ENCODE data around the gene FHDC1.

Gene FHDC1

GRCh38 chr4:153020457-153020856 lies 84.3 kb downstream of the FHDC1 start:
- Histone ChIP-seq H3K9me3 (ENCODE audit: control insufficient read depth, insufficient read depth, low read length) (no peaks in the 10 kb centered on the region), H3K27ac (ENCODE audit: low read depth, low read length) (no peak overlapping the region), H3K36me3 (ENCODE audit: control insufficient read depth, low read length) (no peaks in the 10 kb centered on the region), H3K4me3 (ENCODE audit: low read length) (no peak overlapping the region), H4K20me1 (ENCODE audit: control insufficient read depth, insufficient read depth, low read depth, low read length) (no peaks in the 10 kb centered on the region), H3K4me2 (ENCODE audit: low read length) (no peak overlapping the region), H3K27me3 (ENCODE audit: control insufficient read depth, low read length) (peaks cover 4% of the 10 kb centered on the region; the same call in 1 of the 2 replicates), H3F3A (ENCODE audit: control insufficient read depth, insufficient read depth) (no peaks in the 10 kb centered on the region), H3K79me2 (ENCODE audit: control insufficient read depth, low read length) (no peaks in the 10 kb centered on the region), H3K4me1 (ENCODE audit: control insufficient read depth, low read length) (no peaks in the 10 kb centered on the region), H3K9me2 (replicated peaks; ENCODE audit: control insufficient read depth, low read length) (no peaks in the 10 kb centered on the region)
- no peak for TF ChIP-seq EZH2phosphoT487 (IDR thresholded peaks at IDR 0.05; ENCODE audit: borderline replicate concordance, low read length)
- TF ChIP-seq CTCF (IDR thresholded peaks at IDR 0.05; ENCODE audit: low read depth, low read length, poor library complexity, severe bottlenecking): no peak

GRCh38 chr4:153021276-153021675 lies 85.2 kb downstream of the FHDC1 start:
- Histone ChIP-seq H4K20me1 (ENCODE audit: control insufficient read depth, insufficient read depth, low read depth, low read length) (no peaks in the 10 kb centered on the region), H3K79me2 (ENCODE audit: control insufficient read depth, low read length) (no peaks in the 10 kb centered on the region), H3K4me3 (ENCODE audit: low read length) (no peak overlapping the region), H3F3A (ENCODE audit: control insufficient read depth, insufficient read depth) (no peaks in the 10 kb centered on the region), H3K27me3 (ENCODE audit: control insufficient read depth, low read length) (peaks cover 4% of the 10 kb centered on the region; the same call in 1 of the 2 replicates), H3K27ac (ENCODE audit: low read depth, low read length) (no peak overlapping the region), H3K36me3 (ENCODE audit: control insufficient read depth, low read length) (no peaks in the 10 kb centered on the region), H3K9me2 (replicated peaks; ENCODE audit: control insufficient read depth, low read length) (no peaks in the 10 kb centered on the region), H3K9me3 (ENCODE audit: control insufficient read depth, insufficient read depth, low read length) (no peaks in the 10 kb centered on the region), H3K4me2 (ENCODE audit: low read length) (no peak overlapping the region), H3K4me1 (ENCODE audit: control insufficient read depth, low read length) (no peaks in the 10 kb centered on the region)
- no peak for TF ChIP-seq CTCF (IDR thresholded peaks at IDR 0.05; ENCODE audit: low read depth, low read length, poor library complexity, severe bottlenecking)
- no peak for TF ChIP-seq EZH2phosphoT487 (IDR thresholded peaks at IDR 0.05; ENCODE audit: borderline replicate concordance, low read length)

GRCh38 chr4:153022241-153022715 lies 86.2 kb downstream of the FHDC1 start:
- H3K27ac ChIP-seq (ENCODE audit: low read depth, low read length): no peak overlapping the region
- no peak overlapping the region for H3K4me3 ChIP-seq (ENCODE audit: low read length)
- no peaks in the 10 kb centered on the region for H3K79me2 ChIP-seq (ENCODE audit: control insufficient read depth, low read length)
- TF ChIP-seq CTCF (IDR thresholded peaks at IDR 0.05; ENCODE audit: low read depth, low read length, poor library complexity, severe bottlenecking) (no peak), EZH2phosphoT487 (IDR thresholded peaks at IDR 0.05; ENCODE audit: borderline replicate concordance, low read length) (no peak)
- H3F3A ChIP-seq (ENCODE audit: control insufficient read depth, insufficient read depth): no peaks in the 10 kb centered on the region
- H3K27me3 ChIP-seq (ENCODE audit: control insufficient read depth, low read length): 0 out of 2 replicates have a peak, but pooled peaks cover 4% of the 10 kb centered on the region
- no peaks in the 10 kb centered on the region for H3K4me1 ChIP-seq (ENCODE audit: control insufficient read depth, low read length)
- H3K4me2 ChIP-seq (ENCODE audit: low read length): no peak overlapping the region
- no peaks in the 10 kb centered on the region for H3K9me2 ChIP-seq (replicated peaks; ENCODE audit: control insufficient read depth, low read length)
- no peaks in the 10 kb centered on the region for H3K36me3 ChIP-seq (ENCODE audit: control insufficient read depth, low read length)
- H4K20me1 ChIP-seq (ENCODE audit: control insufficient read depth, insufficient read depth, low read depth, low read length): no peaks in the 10 kb centered on the region
- H3K9me3 ChIP-seq (ENCODE audit: control insufficient read depth, insufficient read depth, low read length): no peaks in the 10 kb centered on the region
